Common myeloid progenitor, CD34-positive (primary cell): ENCODE data around the gene PCSK4.
"Not testable (repeated sequence)": the region's sequence is repeated elsewhere in the genome, so short reads cannot be mapped to it uniquely, and the experiment has no call there.

Experiments used
- CTCF ChIA-PET: fragments of 350-600 bp; sonication (Branson Sonifier 250); formaldehyde crosslinking; loops from one replicate; lab custom pipeline; 2021; ENCODE audit warnings: antibody characterized with exemption; lab: Charles Lee
- POLR2A ChIA-PET: fragments of 350-600 bp; sonication (Branson Sonifier 250); formaldehyde crosslinking; loops from one replicate; lab custom pipeline; 2021; ENCODE audit warnings: antibody characterized with exemption; lab: Charles Lee
- DNase-seq, 3 donors: peaks; one replicate each; pipeline versions ENCODE4 v3.0.0 to v3.0.0-alpha.2; 2013
- H3K27ac ChIP-seq, 2 experiments: 1 replicate in 1 of 2; 2 replicates in 1 of 2; pipeline ENCODE4 v1.7.0; 2013; ENCODE audit warnings: inconsistent platforms in 2 of 2, low read length in 2 of 2, mild to moderate bottlenecking in 2 of 2, low read depth in 1 of 2, moderate library complexity in 1 of 2; ENCODE audit not compliant: severe bottlenecking in 2 of 2, insufficient read depth in 1 of 2, poor library complexity in 1 of 2
- H3K27me3 ChIP-seq, 5 experiments: replicated peaks in 2 of 5; 1 replicate in 3 of 5; 2 replicates in 2 of 5; pipeline versions ENCODE4 v1.6.1 to v1.7.0; 2013; ENCODE audit warnings: low read length in 4 of 5, mild to moderate bottlenecking in 2 of 5, moderate library complexity in 2 of 5, inconsistent platforms in 1 of 5; ENCODE audit not compliant: insufficient read depth in 5 of 5, control insufficient read depth in 4 of 5
- H3K36me3 ChIP-seq, 4 experiments: 1 replicate in 2 of 4; 2 replicates in 2 of 4; pipeline versions ENCODE4 v1.6.1 to v1.7.0; 2013; ENCODE audit warnings: low read length in 3 of 4, control low read depth in 1 of 4, mild to moderate bottlenecking in 1 of 4; ENCODE audit not compliant: control insufficient read depth in 4 of 4, insufficient read depth in 4 of 4
- H3K4me1 ChIP-seq, 4 experiments: 1 replicate in 3 of 4; 2 replicates in 1 of 4; pipeline versions ENCODE4 v1.6.1 to v1.7.1; 2013; ENCODE audit warnings: low read length in 3 of 4, mild to moderate bottlenecking in 3 of 4, control low read depth in 1 of 4, inconsistent platforms in 1 of 4, moderate library complexity in 1 of 4; ENCODE audit not compliant: control insufficient read depth in 4 of 4, insufficient read depth in 4 of 4; ENCODE audit errors: control extremely low read depth in 1 of 4
- H3K4me3 ChIP-seq, 7 experiments: 1 replicate in 4 of 7; 2 replicates in 3 of 7; pipeline versions ENCODE4 v1.5.1 to v1.7.0; 2013; ENCODE audit warnings: mild to moderate bottlenecking in 7 of 7, low read length in 6 of 7, moderate library complexity in 6 of 7, inconsistent platforms in 2 of 7, low read depth in 2 of 7, control low read depth in 1 of 7; ENCODE audit not compliant: insufficient read depth in 4 of 7, control insufficient read depth in 1 of 7; ENCODE audit errors: extremely low read depth in 1 of 7
- H3K9me3 ChIP-seq, 5 experiments: 1 replicate in 4 of 5; 2 replicates in 1 of 5; pipeline versions ENCODE4 v1.6.1 to v1.7.1; 2013; ENCODE audit warnings: low read length in 4 of 5, mild to moderate bottlenecking in 2 of 5, inconsistent platforms in 1 of 5, low read depth in 1 of 5, moderate library complexity in 1 of 5; ENCODE audit not compliant: control insufficient read depth in 4 of 5, insufficient read depth in 2 of 5; ENCODE audit errors: control extremely low read depth in 1 of 5
- WGBS: methylation state at CpG from one replicate; pipeline ENCODE4 v1.1.5; 2013; ENCODE audit not compliant: insufficient coverage; 5-methylcytosine and 5-hydroxymethylcytosine counted together

Gene PCSK4

DNA sequence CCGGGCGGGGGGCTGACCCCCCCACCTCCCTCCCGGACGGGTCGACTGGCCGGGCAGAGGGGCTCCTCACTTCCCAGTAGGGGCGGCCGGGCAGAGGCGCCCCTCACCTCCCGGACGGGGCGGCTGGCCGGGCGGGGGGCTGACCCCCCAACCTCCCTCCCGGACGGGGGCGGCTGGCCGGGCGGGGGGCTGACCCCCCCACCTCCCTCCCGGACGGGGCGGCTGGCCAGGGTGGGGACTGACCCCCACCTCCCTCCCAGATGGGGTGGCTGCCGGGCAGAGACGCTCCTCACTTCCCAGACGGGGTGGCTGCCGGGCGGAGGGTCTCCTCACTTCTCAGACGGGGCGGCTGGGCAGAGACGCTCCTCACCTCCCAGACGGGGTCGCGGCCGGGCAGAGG is 9.1 kb upstream of the PCSK4 start:
- POLR2A ChIA-PET, H3K9me3 ChIP-seq, H3K27ac ChIP-seq, DNase-seq, CTCF ChIA-PET, H3K36me3 ChIP-seq, H3K4me3 ChIP-seq: not testable (repeated sequence)
- WGBS: 90% methylated on average over 4 of the region's 34 CpGs
- Histone ChIP-seq H3K27me3 (peaks cover 0 to 22% (median 7%) of the 10 kb centered on the region in 5 experiments), H3K4me1 (peaks cover 0 to 11% (median 7%) of the 10 kb centered on the region in 4 experiments)

DNA sequence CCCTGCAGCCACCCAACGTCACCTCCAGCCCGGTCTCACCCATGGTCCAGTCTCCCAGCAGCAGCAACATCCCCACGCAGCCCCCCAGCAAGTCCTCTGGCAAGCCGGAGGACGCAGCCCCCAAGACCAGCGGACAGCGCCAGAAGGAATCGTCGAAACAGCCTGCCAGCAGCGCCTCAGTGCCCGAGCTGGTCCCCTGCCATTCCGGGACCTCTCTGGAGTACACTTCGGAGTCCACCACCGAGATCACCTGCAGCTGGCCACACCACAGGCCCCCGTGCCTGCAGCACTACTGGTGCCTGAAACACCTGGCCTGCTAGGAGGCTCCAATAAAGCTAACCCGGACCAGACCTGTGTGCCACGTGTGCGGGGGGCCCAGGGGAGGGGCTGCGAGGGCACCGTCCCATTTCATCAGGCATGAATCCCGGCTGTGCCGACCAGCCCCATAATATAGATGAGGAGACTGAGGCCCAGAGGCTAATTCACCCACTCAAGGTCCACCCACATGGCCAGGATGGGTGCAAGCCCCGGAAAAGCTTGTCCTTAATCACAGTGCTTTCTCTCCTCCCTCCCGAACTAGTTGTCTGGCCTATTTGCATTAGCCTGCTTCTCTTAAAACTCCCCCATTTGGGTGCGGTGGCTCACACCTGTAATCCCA is 7.6 kb upstream of the PCSK4 start:
- ChIA-PET CTCF (interaction anchor here (0.5 to 0.9 kb wide), 2 partner anchors 54 to 706 kb away, joined by 3 read pairs; no protein-coding TSS in a partner anchor), POLR2A (no interaction called here)
- WGBS: 90% methylated on average over 21 of the region's 25 CpGs
- H3K36me3 ChIP-seq: no peaks in the 10 kb centered on the region
- H3K9me3 ChIP-seq: no peaks in the 10 kb centered on the region
- no peak for DNase-seq
- no peaks in the 10 kb centered on the region for H3K4me1 ChIP-seq
- H3K27ac ChIP-seq: no peak overlapping the region
- H3K27me3 ChIP-seq: peaks cover 0 to 7% (median 4%) of the 10 kb centered on the region in 5 experiments
- H3K4me3 ChIP-seq: no peak overlapping the region

DNA sequence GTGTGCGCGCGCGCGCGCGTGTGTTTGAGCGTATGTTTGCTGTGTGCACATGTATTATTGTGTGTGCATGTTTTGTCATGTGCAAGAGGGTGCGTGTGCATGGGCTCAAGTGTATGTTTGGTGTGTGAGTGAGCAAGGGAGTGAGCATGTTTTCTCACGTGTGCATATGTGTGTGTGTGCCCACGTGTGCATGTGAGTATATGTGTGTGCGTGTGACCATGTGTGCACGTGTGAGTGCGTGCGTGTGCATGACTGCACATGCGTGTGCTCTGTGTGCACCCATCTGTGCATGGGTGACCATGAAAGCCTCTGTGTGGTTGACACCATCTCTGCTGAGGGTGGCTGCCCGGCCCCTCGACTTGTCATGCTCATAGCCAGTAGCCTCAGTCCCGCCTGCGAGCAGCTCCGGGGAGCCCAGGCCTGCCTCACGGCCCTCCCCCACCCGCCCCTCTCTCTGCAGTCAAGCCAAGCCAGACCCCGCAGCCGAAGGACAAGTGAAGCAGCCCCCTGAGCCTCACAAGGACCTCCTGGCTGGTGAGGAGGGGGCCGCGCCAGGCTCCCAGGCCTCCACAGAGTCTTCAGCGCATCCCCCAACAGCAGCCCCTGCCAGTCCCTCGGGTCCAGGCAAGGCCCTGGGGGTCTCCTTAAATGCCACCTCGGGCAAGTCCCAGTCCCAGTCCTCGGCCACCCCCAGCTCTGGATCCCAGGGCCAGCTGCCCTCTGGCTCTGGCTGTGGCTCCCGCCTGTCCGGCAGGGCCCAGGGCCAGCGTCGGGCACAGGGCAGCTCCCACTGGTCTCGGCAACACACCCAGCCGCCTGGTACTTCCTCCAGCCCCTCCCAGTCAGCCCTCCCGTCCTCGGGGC is 6.8 kb upstream of the PCSK4 start:
- Histone ChIP-seq H3K4me1 (no peaks in the 10 kb centered on the region), H3K4me3 (no peak overlapping the region), H3K27ac (no peak overlapping the region), H3K27me3 (peaks cover 0 to 6% (median 2%) of the 10 kb centered on the region in 5 experiments), H3K36me3 (no peaks in the 10 kb centered on the region), H3K9me3 (no peaks in the 10 kb centered on the region)
- POLR2A ChIA-PET: no interaction called here
- no peak for DNase-seq
- CTCF ChIA-PET: interaction anchor here (0.5 to 0.9 kb wide), 2 partner anchors 53 to 706 kb away, joined by 3 read pairs; no protein-coding TSS in a partner anchor
- 91% methylated on average over 29 of the region's 39 CpGs for WGBS

DNA sequence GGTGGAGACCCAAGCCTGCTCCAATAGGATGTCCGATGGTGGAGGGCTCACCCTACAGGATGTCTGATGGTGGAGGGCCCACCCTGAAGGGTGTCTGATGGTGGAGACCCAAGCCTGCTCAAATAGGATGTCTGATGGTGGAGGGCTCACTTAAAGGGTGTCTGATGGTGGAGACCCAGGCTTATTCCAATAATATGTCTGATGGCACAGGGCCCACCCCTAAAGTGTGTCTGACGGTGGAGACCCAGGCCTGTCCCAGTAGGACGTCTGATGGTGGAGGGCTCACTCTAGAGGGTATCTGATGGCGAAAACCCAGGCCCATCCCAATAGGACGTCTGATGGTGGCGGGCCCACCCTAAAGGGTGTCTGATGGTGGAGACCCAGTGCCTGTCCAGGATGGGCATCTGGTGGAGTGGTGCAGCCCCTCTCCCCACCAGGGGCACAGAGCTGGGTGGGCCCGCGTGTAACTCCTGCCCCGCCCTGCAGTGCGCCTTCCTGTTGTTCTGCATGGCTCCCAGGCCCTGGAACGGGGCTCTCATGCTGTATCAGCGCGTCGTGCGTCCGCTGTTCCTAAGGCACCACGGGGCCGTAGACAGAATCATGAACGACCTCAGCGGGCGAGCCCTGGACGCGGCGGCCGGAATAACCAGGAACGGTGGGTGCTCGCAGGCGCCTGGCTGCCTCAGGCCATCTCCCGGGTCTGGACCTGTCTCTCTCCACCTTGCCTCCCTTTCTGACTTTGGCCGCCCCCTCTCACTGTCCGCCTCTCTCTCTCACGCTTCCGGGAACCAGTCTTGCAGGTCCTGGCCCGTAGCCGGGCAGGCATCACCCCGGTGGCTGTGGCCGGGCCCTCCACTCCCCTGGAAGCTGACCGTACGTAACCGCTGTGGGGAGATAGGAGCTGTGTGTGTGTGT is 5.9 kb upstream of the PCSK4 start:
- 91% methylated on average over 39 of the region's 40 CpGs for WGBS
- Histone ChIP-seq H3K9me3 (no peaks in the 10 kb centered on the region), H3K36me3 (no peaks in the 10 kb centered on the region), H3K4me3 (no peak overlapping the region), H3K27me3 (peaks cover 0 to 11% (median 8%) of the 10 kb centered on the region in 5 experiments), H3K27ac (no peak overlapping the region), H3K4me1 (peaks cover 0 to 7% (median 7%) of the 10 kb centered on the region in 4 experiments)
- ChIA-PET POLR2A (interaction anchor here (0.6 to 0.7 kb wide), 2 partner anchors 23 to 148 kb away, joined by 3 read pairs; no protein-coding TSS in a partner anchor), CTCF (no interaction called here)
- no peak for DNase-seq

DNA sequence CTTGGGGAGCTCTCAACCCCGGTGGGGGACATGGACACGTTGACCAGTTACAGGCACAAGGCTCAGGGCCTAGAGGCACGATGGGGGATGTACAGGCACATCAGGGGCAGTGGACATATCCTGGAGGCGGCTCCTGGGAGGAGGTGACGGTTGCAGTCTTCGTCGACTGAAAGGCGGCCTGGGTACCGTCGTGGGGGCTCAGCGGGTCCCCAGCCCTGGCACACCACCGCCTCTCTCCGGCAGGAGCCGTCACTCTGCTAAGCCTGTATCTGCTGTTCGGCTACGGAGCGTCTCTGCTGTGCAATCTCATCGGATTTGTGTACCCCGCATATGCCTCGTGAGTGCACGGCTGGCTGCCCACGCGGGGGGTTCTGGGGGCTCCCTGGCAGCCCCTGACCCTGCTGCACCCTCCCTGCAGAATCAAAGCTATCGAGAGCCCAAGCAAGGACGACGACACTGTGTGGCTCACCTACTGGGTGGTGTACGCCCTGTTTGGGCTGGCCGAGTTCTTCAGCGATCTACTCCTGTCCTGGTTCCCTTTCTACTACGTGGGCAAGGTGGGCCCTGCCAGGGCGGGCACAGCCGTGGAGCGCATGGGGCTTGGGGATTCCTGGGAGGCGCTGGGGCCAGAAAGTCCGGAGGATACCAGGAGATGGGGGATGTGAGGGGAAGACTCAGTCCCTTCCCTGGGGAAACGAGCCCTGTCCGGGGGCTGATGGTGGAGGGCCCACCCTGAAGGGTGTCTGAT is 5.1 kb upstream of the PCSK4 start:
- peaks cover 0 to 12% (median 9%) of the 10 kb centered on the region in 4 experiments for H3K4me1 ChIP-seq
- no peaks in the 10 kb centered on the region for H3K9me3 ChIP-seq
- peaks cover 0 to 11% (median 8%) of the 10 kb centered on the region in 5 experiments for H3K27me3 ChIP-seq
- DNase-seq: no peak
- no peak overlapping the region for H3K27ac ChIP-seq
- no peaks in the 10 kb centered on the region for H3K36me3 ChIP-seq
- ChIA-PET POLR2A (interaction anchor here (0.6 to 0.7 kb wide), 2 partner anchors 22 to 148 kb away, joined by 3 read pairs; no protein-coding TSS in a partner anchor), CTCF (interaction anchor here (1.6 kb wide), 1 partner anchor 14 kb away, joined by 4 read pairs; no protein-coding TSS in a partner anchor)
- WGBS: 87% methylated on average over 37 of the region's 37 CpGs
- no peak overlapping the region for H3K4me3 ChIP-seq
